Retinal pigment epithelial cell (primary cell): ENCODE measurements around the gene SORCS2.

Experiments
- DNase-seq: peaks from one replicate; pipeline ENCODE4 v3.0.0-alpha.2; 2010; ENCODE audit warnings: low read depth
- H3K4me3 ChIP-seq: 2 replicates; pipeline ENCODE4 v1.5.1; 2011; ENCODE audit warnings: mild to moderate bottlenecking, low read length, control low read depth, moderate library complexity
- CTCF ChIP-seq: conservative IDR thresholded peaks from 2 replicates; pipeline ENCODE4 v1.5.1; 2011; ENCODE audit warnings: low read depth, low read length, control low read depth, inconsistent platforms

Gene SORCS2

GRCh38 chr4:7190691-7191545 is 1.4 kb upstream of the SORCS2 start:
- DNase-seq, result no peak
- H3K4me3 ChIP-seq, result no peak overlapping the region
- no peak for TF ChIP-seq CTCF

DNA sequence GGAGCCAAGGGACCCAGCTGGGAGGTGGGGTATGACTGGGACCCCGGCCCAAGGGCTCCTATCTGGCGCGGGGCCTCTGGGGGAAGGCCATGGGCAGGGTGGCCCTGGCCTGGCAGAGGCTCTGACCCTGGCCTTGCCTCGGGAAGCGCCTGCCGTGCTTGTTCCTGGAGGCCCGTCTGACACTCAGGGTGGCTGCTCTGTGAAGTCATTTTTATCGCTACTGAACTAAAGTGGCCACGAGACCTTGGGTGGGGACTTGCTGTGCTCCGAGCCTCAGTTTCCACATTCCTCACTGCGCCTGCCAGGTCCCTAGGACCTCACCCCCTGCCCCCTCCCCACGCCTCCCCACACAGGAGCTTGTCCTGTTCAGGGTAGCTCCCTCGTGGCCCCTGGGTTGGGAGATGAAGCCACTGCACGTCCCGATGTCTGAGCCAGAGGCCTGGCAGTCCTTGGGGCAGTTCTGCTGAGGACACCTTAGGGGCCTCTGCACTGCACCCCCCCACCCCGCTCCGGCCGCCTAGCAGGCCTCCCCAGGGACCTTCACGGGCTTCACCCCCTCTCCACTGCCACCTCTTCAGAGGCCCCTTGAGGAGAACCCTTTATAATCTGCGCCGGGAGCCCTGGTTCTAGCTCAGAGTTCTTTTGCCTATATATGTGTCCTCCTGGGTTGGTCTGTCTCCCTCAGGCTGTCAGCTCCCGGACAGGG is 639 bp upstream of the SORCS2 start:
- DNase-seq, result no peak
- no peak for TF ChIP-seq CTCF
- H3K4me3 ChIP-seq, result no peak overlapping the region

DNA sequence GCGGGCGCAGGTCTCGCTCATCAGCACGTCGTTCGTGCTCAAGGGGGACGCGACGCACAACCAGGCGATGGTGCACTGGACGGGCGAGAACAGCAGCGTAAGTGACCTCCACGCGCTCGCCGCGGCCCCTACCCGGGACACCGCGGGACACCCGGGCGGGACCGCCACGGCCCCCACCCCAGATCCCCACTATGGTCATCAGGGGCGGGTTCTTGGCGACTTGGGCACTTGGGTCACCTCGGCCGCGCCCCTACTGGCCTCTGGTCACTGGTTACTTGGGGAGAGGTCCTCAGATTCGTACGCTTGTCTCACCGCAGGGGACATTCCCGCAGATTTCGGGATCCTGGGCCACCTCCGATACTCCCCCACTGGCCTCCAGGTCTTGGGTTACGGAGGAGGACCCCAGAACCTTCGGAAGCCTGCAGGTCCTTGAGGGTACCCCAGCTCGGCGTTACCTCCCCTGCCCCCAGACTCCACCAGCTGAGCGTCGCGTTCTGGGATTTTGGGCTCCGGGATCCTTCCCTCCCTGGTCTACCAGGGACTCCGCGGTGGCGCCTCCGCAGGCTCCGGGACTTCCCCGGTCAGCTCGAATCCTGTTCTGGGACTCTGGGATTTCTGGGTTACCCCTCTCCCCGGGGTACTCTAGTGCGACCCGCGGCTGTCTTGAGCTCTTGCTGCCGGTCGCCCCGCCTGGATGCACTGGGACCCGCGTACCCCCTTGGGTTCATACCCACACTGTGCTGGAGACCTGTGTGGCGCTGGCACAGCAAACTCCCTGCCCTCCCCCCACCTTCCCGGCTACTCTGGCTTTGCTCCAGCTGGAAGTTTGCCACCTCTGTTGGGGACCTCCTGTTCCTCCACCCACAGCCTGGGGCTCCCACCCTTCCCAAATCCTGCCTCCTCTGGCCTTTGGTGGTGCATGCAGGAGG is 956 bp downstream of the SORCS2 start:
- no peak for TF ChIP-seq CTCF

DNA sequence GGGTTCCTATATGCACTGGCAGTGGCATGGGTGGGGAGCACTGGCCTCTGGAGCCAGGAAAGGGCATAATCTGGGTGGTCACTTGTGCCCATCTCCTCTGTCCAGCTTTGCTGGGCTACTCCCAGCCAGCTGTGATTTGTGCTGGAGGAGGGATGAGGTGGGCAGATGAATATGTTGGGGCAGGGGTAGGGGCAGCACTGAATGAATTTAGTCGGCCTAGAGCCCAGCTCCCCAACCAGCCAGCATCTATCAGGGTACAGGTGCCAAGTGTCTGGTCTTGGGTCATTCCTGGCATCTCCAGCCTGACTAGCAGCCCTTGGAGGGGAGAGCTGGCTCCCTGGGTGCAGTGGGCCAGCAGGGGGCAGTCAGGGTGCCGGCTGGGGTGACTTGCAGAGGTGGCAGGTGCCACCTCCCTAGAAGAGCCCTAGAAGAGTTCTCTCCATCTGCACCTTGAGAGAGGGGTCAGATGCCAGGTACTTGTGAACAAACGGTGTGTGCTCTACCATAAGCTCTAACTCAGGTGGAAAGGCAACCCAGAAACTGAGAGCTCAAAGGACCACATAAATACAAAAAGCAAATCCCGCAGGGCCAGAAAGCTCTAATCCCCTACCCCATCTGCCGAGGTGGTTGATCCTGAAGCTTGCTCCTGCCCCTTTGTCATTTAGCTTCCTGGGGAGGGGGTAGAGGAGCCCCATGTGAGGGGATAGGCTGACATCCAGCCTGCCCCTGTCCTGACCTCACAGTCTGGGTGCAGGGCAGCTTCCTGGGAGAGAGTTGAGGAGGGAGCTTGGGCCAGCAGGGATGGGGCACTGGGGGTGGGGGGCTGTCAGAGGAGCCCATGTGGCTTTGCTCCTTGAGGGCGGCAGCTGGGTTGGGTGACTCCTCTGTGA is 2.2 kb downstream of the SORCS2 start:
- H3K4me3 ChIP-seq, result no peak overlapping the region
- DNase-seq, result no peak
- peak; percentile 79 for TF ChIP-seq CTCF

More for the DNA sequence above, 956 bp downstream of the SORCS2 start:
- no peak for DNase-seq
- peak overlapping the region; percentile 39 for H3K4me3 ChIP-seq

GRCh38 chr4:7195141-7195515 is 2.8 kb downstream of the SORCS2 start:
- no peak overlapping the region for H3K4me3 ChIP-seq
- TF ChIP-seq CTCF, result no peak
- DNase-seq, result no peak
